Osteocyte (in vitro differentiated cells): ENCODE measurements around the gene ZC3H6. TPM values are rescaled to one million over a fixed set of nuclear protein-coding genes. Genes with fewer than 3 reads are reported as not detected.

ENCODE experiments used
- DNase-seq: peaks from one replicate; pipeline ENCODE4 v3.0.0; 2021; ENCODE audit warnings: mixed read lengths; ENCODE audit not compliant: unreplicated experiment; ENCODE audit errors: extremely low spot score
- H3K27ac Mint-ChIP-seq: one replicate; pipeline ENCODE4 v1.8.0; 2021; ENCODE audit warnings: mild to moderate bottlenecking, mixed read lengths; ENCODE audit not compliant: unreplicated experiment
- H3K27me3 Mint-ChIP-seq: one replicate; pipeline ENCODE4 v1.8.0; 2021; ENCODE audit warnings: mixed read lengths; ENCODE audit not compliant: unreplicated experiment
- H3K36me3 Mint-ChIP-seq: one replicate; pipeline ENCODE4 v1.8.0; 2021; ENCODE audit warnings: mixed read lengths; ENCODE audit not compliant: unreplicated experiment
- H3K4me1 Mint-ChIP-seq: one replicate; pipeline ENCODE4 v1.8.0; 2021; ENCODE audit warnings: mixed read lengths; ENCODE audit not compliant: unreplicated experiment
- H3K4me3 Mint-ChIP-seq: one replicate; pipeline ENCODE4 v1.8.0; 2021; ENCODE audit warnings: mild to moderate bottlenecking, moderate library complexity, mixed read lengths; ENCODE audit not compliant: unreplicated experiment
- H3K9me3 Mint-ChIP-seq: one replicate; pipeline ENCODE4 v1.8.0; 2021; ENCODE audit warnings: mixed read lengths; ENCODE audit not compliant: unreplicated experiment
- CTCF ChIP-seq: fragments of 200-600 bp; sonication (generic); IDR thresholded peaks from 2 replicates; pipeline ENCODE4 v1.5.0; 2021; ENCODE audit warnings: antibody characterized with exemption, mild to moderate bottlenecking, moderate library complexity
- total RNA-seq: library from RNA; stranded (reverse); gene quantifications from 2 replicates; pipeline ENCODE4 v1.2.1, GENCODE V29; 2021

Gene ZC3H6
- total RNA-seq, 1 donor from 2014 or later, result 8.2 TPM

GRCh38 chr2:112312821-112313220 is 37.4 kb downstream of the ZC3H6 start:
- DNase-seq, result no peak
- Mint-ChIP-seq H3K4me1 (peaks cover 10% of the 10 kb centered on the region), H3K9me3 (no peaks in the 10 kb centered on the region), H3K27me3 (no peaks in the 10 kb centered on the region), H3K27ac (no peak overlapping the region), H3K36me3 (peaks cover 14% of the 10 kb centered on the region), H3K4me3 (no peak overlapping the region)
- TF ChIP-seq CTCF, result no peak

GRCh38 chr2:112314856-112315255 is 39.5 kb downstream of the ZC3H6 start:
- Mint-ChIP-seq H3K27ac (no peak overlapping the region), H3K4me3 (no peak overlapping the region), H3K36me3 (peaks cover 20% of the 10 kb centered on the region), H3K27me3 (no peaks in the 10 kb centered on the region), H3K4me1 (peaks cover 14% of the 10 kb centered on the region), H3K9me3 (no peaks in the 10 kb centered on the region)
- no peak for TF ChIP-seq CTCF
- DNase-seq, result no peak

- no peak for TF ChIP-seq CTCF
- no peak for DNase-seq
- Mint-ChIP-seq H3K4me1 (peaks cover 25% of the 10 kb centered on the region), H3K36me3 (peaks cover 12% of the 10 kb centered on the region), H3K27me3 (no peaks in the 10 kb centered on the region), H3K27ac (no peak overlapping the region), H3K4me3 (no peak overlapping the region), H3K9me3 (no peaks in the 10 kb centered on the region)
Observed at GRCh38 chr2:112317303-112318158, 42.1 kb downstream of the ZC3H6 start.

GRCh38 chr2:112318515-112318914 is 43.1 kb downstream of the ZC3H6 start:
- no peak overlapping the region for H3K4me3 Mint-ChIP-seq
- no peaks in the 10 kb centered on the region for H3K9me3 Mint-ChIP-seq
- peaks cover 26% of the 10 kb centered on the region for H3K4me1 Mint-ChIP-seq

More at GRCh38 chr2:112318515-112318914, 43.1 kb downstream of the ZC3H6 start:
- DNase-seq, result no peak
- no peak for TF ChIP-seq CTCF
- Mint-ChIP-seq H3K36me3 (peaks cover 21% of the 10 kb centered on the region), H3K27ac (no peak overlapping the region), H3K27me3 (no peaks in the 10 kb centered on the region)
